ENCODE results near the gene SBF2. TPM values are rescaled to one million over a fixed set of nuclear protein-coding genes. Genes with fewer than 3 reads are reported as not detected.

SBF2 gene
- total RNA-seq: 10 to 100 TPM in 4 of 5 experiments, 1 to 10 TPM in 1; 8.5 to 35.2 (median 16.1) TPM
- 1 to 10 TPM; 4.2 to 4.4 TPM for polyA plus RNA-seq
- total RNA-seq: 42.1 reads per million, percentile 67 among the genes with 10 or more reads in this experiment

DNA sequence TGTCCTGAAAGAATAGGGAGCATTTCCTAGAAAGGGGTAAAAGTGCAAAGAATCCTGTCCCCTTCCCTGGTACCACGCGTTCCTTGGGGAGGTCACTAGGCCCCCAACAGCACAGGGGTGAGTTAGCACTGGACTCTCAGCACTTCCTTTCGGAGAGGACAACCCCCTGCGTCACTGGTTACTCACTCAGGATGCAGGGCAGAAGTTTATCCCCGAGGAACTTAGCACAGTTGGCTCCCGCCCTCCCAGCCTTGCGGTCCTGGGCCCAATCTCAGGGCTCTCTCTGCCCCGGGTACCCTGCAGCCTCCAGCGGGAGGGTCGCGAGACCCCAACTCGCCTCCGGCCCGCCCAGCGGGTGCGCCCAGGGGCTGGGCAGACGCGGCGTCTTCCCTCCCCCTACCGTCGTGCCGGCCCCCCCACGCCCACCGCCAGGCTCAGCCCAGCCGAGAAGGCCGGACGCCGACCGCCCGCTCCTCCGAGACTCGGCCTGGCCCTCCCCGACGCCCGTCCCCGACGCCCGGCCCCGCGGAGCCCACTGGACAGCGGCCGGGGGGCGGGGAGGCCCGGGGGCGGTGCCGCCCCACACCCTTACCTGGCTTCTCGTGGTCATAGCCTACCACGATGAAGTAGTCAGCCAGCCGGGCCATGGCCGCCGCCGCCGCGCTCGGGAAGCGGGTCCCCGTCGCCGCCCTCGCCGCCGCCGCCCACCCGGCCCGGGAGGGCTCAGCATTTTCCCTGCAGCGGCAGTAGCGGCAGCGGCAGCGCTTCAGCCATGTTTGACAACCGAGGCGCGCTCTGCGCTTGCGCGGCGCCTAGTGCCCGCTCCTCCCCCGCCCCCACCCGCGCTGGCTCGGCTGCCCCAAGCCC lies at the start of gene SBF2:
Gene SBF2 (minus strand): TSS at position 797 of the 867 bp plus-strand sequence. CDS start 150 bp downstream, at position 647.
- H3K27ac Mint-ChIP-seq: peak within 1 kb of the TSS in 8 of 9 donors; percentile 10 to 83 (median 59)
- intact Hi-C loops (cut with micrococcal nuclease): loop anchor here (1.0 to 2.0 kb wide), 3 partner anchors 11 to 833 kb away; partner anchors contain the start of gene ZNF143 (in 1 of the 2)
- ATAC-seq: peak; percentile 71
- peaks cover 28 to 44% (median 37%) of the 10 kb centered on the region in 7 donors for H3K4me1 Mint-ChIP-seq
- Histone ChIP-seq H3K36me3 (ENCODE audit: control insufficient read depth in 2 of 3, insufficient read depth in 3 of 3, low read length in 3 of 3) (no peaks in the 10 kb centered on the region), H3K27ac (ENCODE audit: low read depth, low read length) (peak within 1 kb of the TSS; percentile 48), H3K9me3 (ENCODE audit: control insufficient read depth in 2 of 3, low read length in 3 of 3) (no peaks in the 10 kb centered on the region), H3K4me1 (ENCODE audit: control insufficient read depth in 2 of 2, insufficient read depth in 2 of 2, low read length in 2 of 2) (peaks cover 16 to 29% of the 10 kb centered on the region in 2 donors), H3K4me3 (ENCODE audit: low read length) (peak within 1 kb of the TSS; percentile 73), H3K27me3 (ENCODE audit: control insufficient read depth in 2 of 2, insufficient read depth in 2 of 2, low read length in 2 of 2) (peaks cover 0 to 2% of the 10 kb centered on the region in 2 donors)
- ChIA-PET POLR2A (interaction anchor here (1.1 to 1.8 kb wide), 2 partner anchors 9 to 10 kb away, joined by 6 read pairs; no protein-coding TSS in a partner anchor), CTCF (interaction anchor here (1.4 kb wide), 1 partner anchor 10 kb away, joined by 6 read pairs; the partner anchor contains the start of gene ADM)
- H3K27me3 Mint-ChIP-seq: peaks cover 15 to 55% (median 26%) of the 10 kb centered on the region in 5 donors
- no peaks in the 10 kb centered on the region for H3K9me3 Mint-ChIP-seq
- H3K4me3 Mint-ChIP-seq: peak within 1 kb of the TSS; percentile 82 to 92 (median 88)
- peaks cover 0 to 6% (median 3%) of the 10 kb centered on the region in 5 donors for H3K36me3 Mint-ChIP-seq
- peak; percentile 62 to 83 (median 77) for DNase-seq

DNA sequence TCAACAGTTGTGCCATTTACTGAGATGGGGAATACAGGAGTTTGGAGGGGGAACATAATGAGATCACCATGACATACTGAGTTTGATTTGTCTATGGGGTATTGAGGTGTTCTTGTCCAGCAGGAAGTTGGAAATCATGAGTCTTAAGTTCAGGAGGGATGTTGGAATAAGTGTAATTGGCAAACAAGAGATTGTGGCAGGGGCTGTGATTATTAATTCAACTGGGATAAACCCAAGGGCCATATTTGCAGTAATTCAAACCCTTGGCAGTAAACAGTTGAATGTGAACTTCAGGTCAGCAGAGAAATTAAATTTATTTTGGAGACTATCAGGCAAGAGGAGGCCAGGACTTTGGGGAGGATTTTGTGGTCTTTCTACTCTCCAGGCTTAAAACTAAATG lies 44.3 kb upstream of the SBF2 start:
- CTCF ChIA-PET: no interaction called here

DNA sequence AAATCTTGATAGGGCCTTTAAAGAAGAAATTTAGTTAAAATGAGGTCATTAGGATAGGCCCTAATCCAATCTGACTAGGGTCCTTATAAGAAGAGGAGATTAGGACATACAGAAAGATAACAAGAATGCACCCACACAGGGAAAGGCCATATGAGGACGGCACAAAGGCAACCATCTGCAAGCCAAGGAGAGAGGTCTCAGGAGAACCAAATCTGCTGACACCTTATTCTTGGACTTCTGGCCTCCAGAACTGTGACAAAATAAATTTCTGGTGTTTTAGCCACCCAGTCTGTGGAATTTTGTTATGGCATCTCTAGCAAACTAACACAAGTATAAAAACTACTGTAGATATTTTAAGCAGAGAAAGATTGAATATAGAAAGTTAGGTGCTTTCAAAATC lies 39.5 kb upstream of the SBF2 start:
- DNase-seq (no peak), ATAC-seq (no peak)
- Mint-ChIP-seq H3K27ac (no peak overlapping the region), H3K27me3 (peaks cover 4 to 27% (median 16%) of the 10 kb centered on the region in 5 donors), H3K4me3 (no peak overlapping the region), H3K9me3 (peaks cover 0 to 2% (median 0%) of the 10 kb centered on the region in 11 donors), H3K4me1 (no peaks in the 10 kb centered on the region), H3K36me3 (no peaks in the 10 kb centered on the region)
- Histone ChIP-seq H3K4me1 (ENCODE audit: control insufficient read depth in 2 of 2, insufficient read depth in 2 of 2, low read length in 2 of 2) (no peaks in the 10 kb centered on the region), H3K4me3 (ENCODE audit: low read length) (no peak overlapping the region), H3K9me3 (ENCODE audit: control insufficient read depth in 2 of 3, low read length in 3 of 3) (no peaks in the 10 kb centered on the region), H3K36me3 (ENCODE audit: control insufficient read depth in 2 of 3, insufficient read depth in 3 of 3, low read length in 3 of 3) (no peaks in the 10 kb centered on the region), H3K27ac (ENCODE audit: low read depth, low read length) (no peak overlapping the region), H3K27me3 (ENCODE audit: control insufficient read depth in 2 of 2, insufficient read depth in 2 of 2, low read length in 2 of 2) (no peaks in the 10 kb centered on the region)
- intact Hi-C loops (cut with micrococcal nuclease): no loop called here
- ChIA-PET CTCF (no interaction called here), POLR2A (no interaction called here)

More for the DNA sequence above, 44.3 kb upstream of the SBF2 start:
- Histone ChIP-seq H3K4me1 (ENCODE audit: control insufficient read depth in 2 of 2, insufficient read depth in 2 of 2, low read length in 2 of 2) (no peaks in the 10 kb centered on the region), H3K4me3 (ENCODE audit: low read length) (no peak overlapping the region), H3K27ac (ENCODE audit: low read depth, low read length) (no peak overlapping the region), H3K27me3 (ENCODE audit: control insufficient read depth in 2 of 2, insufficient read depth in 2 of 2, low read length in 2 of 2) (no peaks in the 10 kb centered on the region), H3K9me3 (ENCODE audit: control insufficient read depth in 2 of 3, low read length in 3 of 3) (no peaks in the 10 kb centered on the region), H3K36me3 (ENCODE audit: control insufficient read depth in 2 of 3, insufficient read depth in 3 of 3, low read length in 3 of 3) (no peaks in the 10 kb centered on the region)
- Mint-ChIP-seq H3K36me3 (no peaks in the 10 kb centered on the region), H3K4me1 (no peaks in the 10 kb centered on the region), H3K27ac (no peak overlapping the region), H3K27me3 (peaks cover 10 to 27% (median 23%) of the 10 kb centered on the region in 5 donors), H3K4me3 (no peak overlapping the region), H3K9me3 (peaks cover 0 to 2% (median 0%) of the 10 kb centered on the region in 11 donors)
- POLR2A ChIA-PET: no interaction called here
- DNase-seq: no peak
- ATAC-seq: no peak
- intact Hi-C loops (cut with micrococcal nuclease): loop anchor here in 1 of 2 donors (5.0 kb wide), 1 partner anchor 216 kb away; no protein-coding TSS in a partner anchor

DNA sequence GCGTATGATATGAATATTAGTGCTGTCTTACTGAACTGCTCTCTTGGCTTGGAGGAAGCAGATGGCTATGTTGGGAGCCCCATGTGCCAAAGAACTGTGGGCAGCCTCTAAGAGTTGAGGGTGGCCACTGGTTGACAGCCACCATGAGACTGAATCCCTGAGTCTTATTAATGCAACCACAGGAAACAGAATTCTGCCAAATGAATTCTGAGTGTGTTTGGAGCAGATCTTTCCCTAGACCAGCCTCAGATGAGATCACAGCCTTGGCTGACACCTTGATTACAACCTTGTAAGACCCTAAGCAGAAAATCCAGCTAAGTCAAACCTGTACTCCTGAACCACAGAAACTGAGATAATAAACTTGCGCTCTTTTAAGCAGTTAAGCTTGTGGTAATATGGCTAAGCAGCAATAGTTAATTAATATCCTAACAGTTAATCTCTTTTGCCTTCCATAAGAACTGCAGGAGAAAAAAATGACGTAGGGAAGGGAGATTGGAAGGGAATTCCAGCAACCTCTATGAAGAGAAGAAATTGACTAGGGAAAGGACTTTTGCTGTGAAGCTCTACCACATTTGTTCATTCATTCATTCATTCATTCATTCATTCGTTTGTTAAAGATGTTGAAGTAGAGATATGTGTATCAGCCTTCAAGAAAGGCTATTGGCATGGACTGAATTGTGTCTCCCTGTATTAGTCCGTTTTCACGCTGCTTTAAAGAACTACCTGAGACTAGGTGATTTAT lies 37.7 kb upstream of the SBF2 start:
- Histone ChIP-seq H3K4me1 (ENCODE audit: control insufficient read depth in 2 of 2, insufficient read depth in 2 of 2, low read length in 2 of 2) (no peaks in the 10 kb centered on the region), H3K4me3 (ENCODE audit: low read length) (no peak overlapping the region), H3K36me3 (ENCODE audit: control insufficient read depth in 2 of 3, insufficient read depth in 3 of 3, low read length in 3 of 3) (no peaks in the 10 kb centered on the region), H3K27me3 (ENCODE audit: control insufficient read depth in 2 of 2, insufficient read depth in 2 of 2, low read length in 2 of 2) (no peaks in the 10 kb centered on the region), H3K9me3 (ENCODE audit: control insufficient read depth in 2 of 3, low read length in 3 of 3) (no peaks in the 10 kb centered on the region), H3K27ac (ENCODE audit: low read depth, low read length) (no peak overlapping the region)
- intact Hi-C loops (cut with micrococcal nuclease): no loop called here
- ATAC-seq: no peak
- H3K36me3 Mint-ChIP-seq: no peaks in the 10 kb centered on the region
- CTCF ChIA-PET: interaction anchor here (1.0 kb wide), 1 partner anchor 8 kb away, joined by 4 read pairs; no protein-coding TSS in a partner anchor
- H3K27ac Mint-ChIP-seq: no peak overlapping the region
- POLR2A ChIA-PET: no interaction called here
- peaks cover 0 to 2% (median 0%) of the 10 kb centered on the region in 11 donors for H3K9me3 Mint-ChIP-seq
- DNase-seq: no peak
- H3K27me3 Mint-ChIP-seq: peaks cover 4 to 28% (median 11%) of the 10 kb centered on the region in 5 donors
- H3K4me3 Mint-ChIP-seq: no peak overlapping the region
- no peaks in the 10 kb centered on the region for H3K4me1 Mint-ChIP-seq

DNA sequence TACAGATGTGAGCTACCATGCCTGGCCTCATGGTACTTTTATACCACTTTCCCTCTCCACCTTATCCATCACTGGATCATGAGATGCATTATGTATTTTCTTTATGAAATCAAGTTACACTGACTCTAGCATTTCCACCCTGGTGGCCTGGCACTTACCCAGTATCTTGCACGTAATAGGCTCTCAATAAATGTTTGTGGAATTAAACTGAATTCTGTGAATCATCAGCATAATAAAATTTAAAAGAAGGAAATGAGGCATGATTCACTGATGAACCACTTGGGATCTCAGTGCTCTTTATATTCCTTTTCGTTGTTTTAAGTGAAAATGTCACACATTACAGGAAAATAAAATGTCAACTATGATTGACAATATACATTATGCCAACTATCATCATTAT lies 35.9 kb upstream of the SBF2 start:
- ATAC-seq (no peak), DNase-seq (no peak)
- ChIA-PET POLR2A (interaction anchor here (0.6 kb wide), 1 partner anchor 122 kb away, joined by 3 read pairs; no protein-coding TSS in a partner anchor), CTCF (no interaction called here)
- Mint-ChIP-seq H3K27me3 (peaks cover 4 to 37% (median 9%) of the 10 kb centered on the region in 5 donors), H3K27ac (no peak overlapping the region), H3K4me1 (no peaks in the 10 kb centered on the region), H3K9me3 (peaks cover 0 to 2% (median 0%) of the 10 kb centered on the region in 11 donors), H3K36me3 (no peaks in the 10 kb centered on the region), H3K4me3 (no peak overlapping the region)
- Histone ChIP-seq H3K9me3 (ENCODE audit: control insufficient read depth in 2 of 3, low read length in 3 of 3) (no peaks in the 10 kb centered on the region), H3K36me3 (ENCODE audit: control insufficient read depth in 2 of 3, insufficient read depth in 3 of 3, low read length in 3 of 3) (no peaks in the 10 kb centered on the region), H3K27ac (ENCODE audit: low read depth, low read length) (no peak overlapping the region), H3K4me1 (ENCODE audit: control insufficient read depth in 2 of 2, insufficient read depth in 2 of 2, low read length in 2 of 2) (no peaks in the 10 kb centered on the region), H3K27me3 (ENCODE audit: control insufficient read depth in 2 of 2, insufficient read depth in 2 of 2, low read length in 2 of 2) (no peaks in the 10 kb centered on the region), H3K4me3 (ENCODE audit: low read length) (no peak overlapping the region)
- intact Hi-C loops (cut with micrococcal nuclease): no loop called here

DNA sequence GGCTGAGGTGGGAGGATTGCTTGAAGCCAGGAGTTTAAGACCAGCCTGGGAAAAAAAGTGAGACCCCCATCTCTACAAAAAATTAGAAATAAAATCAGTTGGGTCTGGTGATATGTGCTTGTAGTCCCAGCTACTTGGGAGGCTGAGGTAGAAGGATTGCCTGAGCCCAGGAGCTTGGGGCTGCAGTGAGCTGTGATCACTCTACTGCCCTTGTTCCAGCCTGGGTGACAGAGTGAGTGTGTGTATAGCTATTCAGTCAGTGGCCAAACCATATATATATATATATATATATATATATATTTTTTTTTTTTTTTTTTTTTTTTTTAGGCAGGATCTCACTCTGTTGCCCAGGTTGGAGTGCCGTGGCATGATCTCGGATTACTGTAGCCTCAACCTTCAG lies 35.3 kb upstream of the SBF2 start:
- no peaks in the 10 kb centered on the region for H3K36me3 ChIP-seq (ENCODE audit: control insufficient read depth in 2 of 3, insufficient read depth in 3 of 3, low read length in 3 of 3)
- intact Hi-C loops (cut with micrococcal nuclease): no loop called here
- ATAC-seq (no peak), DNase-seq (no peak)
- peaks cover 0 to 2% (median 0%) of the 10 kb centered on the region in 11 donors for H3K9me3 Mint-ChIP-seq
- no peak overlapping the region for H3K27ac Mint-ChIP-seq
- CTCF ChIA-PET: no interaction called here
- H3K4me1 Mint-ChIP-seq: no peaks in the 10 kb centered on the region
- H3K9me3 ChIP-seq (ENCODE audit: control insufficient read depth in 2 of 3, low read length in 3 of 3): no peaks in the 10 kb centered on the region
- no peak overlapping the region for H3K4me3 ChIP-seq (ENCODE audit: low read length)
- POLR2A ChIA-PET: interaction anchor here (0.6 kb wide), 1 partner anchor 122 kb away, joined by 3 read pairs; no protein-coding TSS in a partner anchor
- H3K27me3 ChIP-seq (ENCODE audit: control insufficient read depth in 2 of 2, insufficient read depth in 2 of 2, low read length in 2 of 2): no peaks in the 10 kb centered on the region
- no peaks in the 10 kb centered on the region for H3K36me3 Mint-ChIP-seq
- no peaks in the 10 kb centered on the region for H3K4me1 ChIP-seq (ENCODE audit: control insufficient read depth in 2 of 2, insufficient read depth in 2 of 2, low read length in 2 of 2)
- no peak overlapping the region for H3K27ac ChIP-seq (ENCODE audit: low read depth, low read length)
- no peak overlapping the region for H3K4me3 Mint-ChIP-seq
- H3K27me3 Mint-ChIP-seq: peaks cover 2 to 38% (median 8%) of the 10 kb centered on the region in 5 donors

All from naive thymus-derived CD4-positive, alpha-beta T cell (primary cell).